Transverse colon (tissue), 4 donors: Measurements from ENCODE around the gene HAP1. TPM values are rescaled to one million over a fixed set of nuclear protein-coding genes. Genes with fewer than 3 reads are reported as not detected.

Source experiments
- DNase-seq: peaks from one replicate; pipeline ENCODE4 v3.0.0-alpha.2; 2019
- H3K27ac ChIP-seq, 4 donors: fragments of 200-600 bp; sonication (generic); 2 replicates each; pipeline ENCODE4 v1.5.1; 2016 to 2018; ENCODE audit warnings: inconsistent platforms in 4 of 4
- H3K27me3 ChIP-seq: fragments of 200-600 bp; sonication (generic); 2 replicates; pipeline ENCODE4 v1.5.1; 2017; ENCODE audit warnings: inconsistent platforms
- H3K36me3 ChIP-seq, 4 donors: fragments of 200-600 bp; sonication (generic); 2 replicates each; pipeline ENCODE4 v1.5.1; 2017 to 2019; ENCODE audit warnings: inconsistent platforms in 4 of 4
- H3K4me1 ChIP-seq, 4 donors: fragments of 200-600 bp; sonication (generic); 2 replicates each; pipeline ENCODE4 v1.5.1; 2017 to 2020; ENCODE audit warnings: inconsistent platforms in 4 of 4
- H3K4me3 ChIP-seq, 4 donors: fragments of 200-600 bp; sonication (generic); 1 replicate in 1 of 4; 2 replicates in 3 of 4; pipeline versions ENCODE4 v1.5.1 to v1.6.1; 2017 to 2019; ENCODE audit warnings: inconsistent platforms in 4 of 4
- H3K9me3 ChIP-seq, 2 donors: fragments of 200-600 bp; sonication (generic); 2 replicates each; pipeline ENCODE4 v1.5.1; 2017 to 2019; ENCODE audit warnings: inconsistent platforms in 2 of 2
- EP300 ChIP-seq: sonication (generic); formaldehyde crosslinking; IDR thresholded peaks from one replicate; pipeline ENCODE4 v1.6.1; 2017; ENCODE audit warnings: antibody characterized with exemption, low read depth
- POLR2A ChIP-seq: fragments of 450-650 bp; IDR thresholded peaks from one replicate; pipeline ENCODE4 v1.6.1; 2016; ENCODE audit warnings: antibody characterized with exemption, mild to moderate bottlenecking, moderate library complexity
- POLR2AphosphoS5 ChIP-seq, 3 donors: sonication (generic); formaldehyde crosslinking; IDR thresholded peaks; one replicate each; pipeline ENCODE4 v1.6.1; 2016; ENCODE audit warnings: antibody characterized with exemption in 3 of 3
- WGBS, 2 donors: methylation state at CpG; one replicate each; pipeline ENCODE4 v1.1.5; 2018; ENCODE audit warnings: low coverage in 1 of 2; 5-methylcytosine and 5-hydroxymethylcytosine counted together
- in situ Hi-C, 4 donors: fragments of 200-750 bp; cut with MboI; loops; one replicate each; pipeline versions ENCODE4 v1.15.0 to v1.15.1; 2017; ENCODE audit warnings: low sequenced_read_pairs in 3 of 4, low pct_ligation_motif_present in 1 of 4, low pct_unique_long_range_greater_than_20kb in 1 of 4
- intact Hi-C: fragments of 100-400 bp; cut with DNase I; formaldehyde crosslinking; loops from one replicate; pipeline ENCODE4 v1.15.1; 2023; ENCODE audit warnings: low total_unique reads
- total RNA-seq, 4 donors: library from RNA; depleted of rRNA; stranded (reverse); fragments of >200 nt; gene quantifications; one replicate each; pipeline ENCODE4 v1.1.0, GENCODE V29; 2016
- TF ChIP-seq, protein P1 (sequence below), 5 experiments: fragments of 200-600 bp in 3 of 5; fragments of 450-650 bp in 2 of 5; sonication (generic) in 3 of 5; IDR thresholded peaks; 1 replicate in 2 of 5; 2 replicates in 3 of 5; pipeline ENCODE4 v1.5.1; 2016 to 2017; ENCODE audit warnings: antibody characterized with exemption in 5 of 5, inconsistent platforms in 3 of 5, mild to moderate bottlenecking in 2 of 5, moderate library complexity in 1 of 5

The HAP1 gene
- total RNA-seq, 4 donors from 2014 or later = 0.55 to 0.79 TPM; not detected in 2

DNA sequence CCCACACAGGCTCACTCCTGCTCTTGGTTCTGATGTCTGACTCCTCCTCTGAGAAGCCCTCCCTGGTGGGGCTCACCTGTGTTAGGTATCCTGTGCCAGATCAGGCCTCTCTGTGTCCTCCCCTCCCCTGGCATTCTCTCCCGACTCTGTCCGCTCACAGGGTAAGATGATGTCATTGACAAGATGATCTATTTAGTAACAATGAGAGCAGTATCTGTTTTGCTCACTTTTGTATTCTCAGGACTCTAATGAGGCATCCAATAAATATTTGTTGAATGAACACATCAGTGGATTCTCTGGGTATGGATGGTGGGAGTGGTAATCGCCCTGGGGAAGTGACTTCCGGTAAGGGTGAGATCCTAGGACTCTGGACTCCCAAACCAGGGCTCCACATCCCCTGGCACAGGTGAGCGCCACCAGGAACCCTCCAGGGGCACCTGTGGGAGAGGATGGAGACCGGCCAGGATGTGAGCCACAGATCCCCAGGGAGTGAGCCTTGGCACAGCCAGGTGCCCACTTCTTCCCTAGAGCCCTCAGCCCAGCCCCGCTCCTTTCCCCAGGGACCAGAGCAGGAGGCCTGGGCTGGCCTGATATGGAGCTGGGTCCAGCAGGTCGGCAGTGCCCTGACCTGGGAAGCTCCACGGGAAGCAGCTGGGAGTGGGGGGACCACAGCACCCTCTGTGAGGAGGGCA lies 5.4 kb upstream of the HAP1 start:
- Histone ChIP-seq H3K27me3 (peaks cover 31% of the 10 kb centered on the region), H3K36me3 (no peaks in the 10 kb centered on the region), H3K4me3 (no peak overlapping the region), H3K27ac (no peak overlapping the region), H3K9me3 (no peaks in the 10 kb centered on the region), H3K4me1 (peaks cover 2 to 8% (median 4%) of the 10 kb centered on the region in 4 donors)
- TF ChIP-seq, protein P1, sequence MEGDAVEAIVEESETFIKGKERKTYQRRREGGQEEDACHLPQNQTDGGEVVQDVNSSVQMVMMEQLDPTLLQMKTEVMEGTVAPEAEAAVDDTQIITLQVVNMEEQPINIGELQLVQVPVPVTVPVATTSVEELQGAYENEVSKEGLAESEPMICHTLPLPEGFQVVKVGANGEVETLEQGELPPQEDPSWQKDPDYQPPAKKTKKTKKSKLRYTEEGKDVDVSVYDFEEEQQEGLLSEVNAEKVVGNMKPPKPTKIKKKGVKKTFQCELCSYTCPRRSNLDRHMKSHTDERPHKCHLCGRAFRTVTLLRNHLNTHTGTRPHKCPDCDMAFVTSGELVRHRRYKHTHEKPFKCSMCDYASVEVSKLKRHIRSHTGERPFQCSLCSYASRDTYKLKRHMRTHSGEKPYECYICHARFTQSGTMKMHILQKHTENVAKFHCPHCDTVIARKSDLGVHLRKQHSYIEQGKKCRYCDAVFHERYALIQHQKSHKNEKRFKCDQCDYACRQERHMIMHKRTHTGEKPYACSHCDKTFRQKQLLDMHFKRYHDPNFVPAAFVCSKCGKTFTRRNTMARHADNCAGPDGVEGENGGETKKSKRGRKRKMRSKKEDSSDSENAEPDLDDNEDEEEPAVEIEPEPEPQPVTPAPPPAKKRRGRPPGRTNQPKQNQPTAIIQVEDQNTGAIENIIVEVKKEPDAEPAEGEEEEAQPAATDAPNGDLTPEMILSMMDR (IDR thresholded peaks at IDR 0.05) = no peak
- TF ChIP-seq POLR2AphosphoS5 (IDR thresholded peaks at IDR 0.05) (no peak), EP300 (no peak), POLR2A (no peak)
- in situ Hi-C loops = loop anchor here (5.0 to 25.0 kb wide), 4 partner anchors 62 to 347 kb away; partner anchors contain the start of gene ZNF385C (in 1 of the 4)
- DNase-seq = no peak
- intact Hi-C loops = loop anchor here (10.0 kb wide), 1 partner anchor 145 kb away; no protein-coding TSS in a partner anchor
- WGBS, 2 donors = 60 to 65% methylated on average over 1 to 9 of the region's 9 CpGs

DNA sequence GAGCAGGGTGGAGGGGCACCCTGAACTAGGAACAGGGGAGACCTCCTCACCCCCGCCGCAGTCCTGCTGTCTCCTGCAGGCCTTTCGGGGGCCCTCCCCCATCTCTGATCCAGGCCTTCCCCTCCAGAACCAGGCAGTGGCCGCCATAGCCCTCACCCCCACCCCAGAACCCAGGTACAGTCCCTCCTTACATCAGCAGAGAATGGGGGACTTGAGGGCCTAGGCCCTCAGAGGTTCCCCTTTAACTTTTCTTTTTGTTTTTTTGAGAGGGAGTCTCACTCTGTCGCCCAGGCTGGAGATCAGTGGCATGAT lies 4.3 kb upstream of the HAP1 start:
- WGBS, 2 donors = 96% methylated on average over 5 of the region's 5 CpGs; no CpG with 5 or more reads in 1 of the 2 donors
- H3K27ac ChIP-seq = no peak overlapping the region
- TF ChIP-seq POLR2A (no peak), POLR2AphosphoS5 (IDR thresholded peaks at IDR 0.05) (no peak), EP300 (no peak)
- TF ChIP-seq, protein P1 (IDR thresholded peaks at IDR 0.05) = no peak
- intact Hi-C loops = loop anchor here (10.0 kb wide), 1 partner anchor 146 kb away; no protein-coding TSS in a partner anchor
- no peak for DNase-seq
- H3K9me3 ChIP-seq = no peaks in the 10 kb centered on the region
- H3K4me1 ChIP-seq = peaks cover 10 to 19% (median 15%) of the 10 kb centered on the region in 4 donors
- H3K36me3 ChIP-seq = no peaks in the 10 kb centered on the region
- peaks cover 41% of the 10 kb centered on the region for H3K27me3 ChIP-seq
- H3K4me3 ChIP-seq = no peak overlapping the region
- in situ Hi-C loops = loop anchor here (5.0 to 25.0 kb wide), 4 partner anchors 64 to 349 kb away; partner anchors contain the start of gene ZNF385C (in 1 of the 4)

GRCh38 chr17:41738077-41738800 lies 3.8 kb upstream of the HAP1 start:
- in situ Hi-C loops = loop anchor here (5.0 to 25.0 kb wide), 4 partner anchors 64 to 349 kb away; partner anchors contain the start of gene ZNF385C (in 1 of the 4)
- 34% methylated on average over 10 of the region's 10 CpGs; no CpG with 5 or more reads in 1 of the 2 donors for WGBS, 2 donors
- no peak for TF ChIP-seq POLR2A
- TF ChIP-seq, protein P1 (IDR thresholded peaks at IDR 0.05) = peak; percentile 97 to 98 (median 98)
- no peak for TF ChIP-seq POLR2AphosphoS5 (IDR thresholded peaks at IDR 0.05)
- DNase-seq = peak; percentile 87
- no peak overlapping the region for H3K27ac ChIP-seq
- intact Hi-C loops = loop anchor here (10.0 kb wide), 1 partner anchor 147 kb away; no protein-coding TSS in a partner anchor
- no peaks in the 10 kb centered on the region for H3K9me3 ChIP-seq
- peaks cover 10 to 24% (median 17%) of the 10 kb centered on the region in 4 donors for H3K4me1 ChIP-seq
- H3K27me3 ChIP-seq = peaks cover 47% of the 10 kb centered on the region
- no peaks in the 10 kb centered on the region for H3K36me3 ChIP-seq
- H3K4me3 ChIP-seq = no peak overlapping the region

DNA sequence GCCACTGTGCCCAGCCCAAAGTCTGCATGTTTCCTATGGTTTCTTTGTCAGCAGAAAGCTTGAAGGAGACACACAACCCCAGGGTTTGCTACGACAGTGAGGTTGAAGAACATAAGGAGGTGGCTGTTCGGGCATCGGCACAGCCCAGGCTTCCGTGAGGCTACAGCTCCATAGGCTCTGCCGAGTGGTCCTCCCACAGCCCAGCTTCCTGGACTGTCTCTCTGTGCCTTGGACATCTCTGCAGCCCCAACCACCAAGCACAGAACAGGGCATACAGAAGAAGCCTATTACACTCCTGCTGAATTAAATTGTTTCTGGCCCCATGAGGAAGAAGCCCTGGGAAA lies 3.2 kb upstream of the HAP1 start:
- Histone ChIP-seq H3K4me1 (peaks cover 10 to 25% (median 17%) of the 10 kb centered on the region in 4 donors), H3K9me3 (no peaks in the 10 kb centered on the region), H3K4me3 (no peak overlapping the region), H3K27me3 (peaks cover 52% of the 10 kb centered on the region), H3K27ac (no peak overlapping the region), H3K36me3 (no peaks in the 10 kb centered on the region)
- in situ Hi-C loops = loop anchor here (5.0 to 25.0 kb wide), 4 partner anchors 65 to 350 kb away; partner anchors contain the start of gene ZNF385C (in 1 of the 4)
- intact Hi-C loops = loop anchor here (2.0 to 10.0 kb wide), 2 partner anchors 65 to 147 kb away; no protein-coding TSS in a partner anchor
- no peak for DNase-seq
- 49% methylated on average over 5 of the region's 5 CpGs; no CpG with 5 or more reads in 1 of the 2 donors for WGBS, 2 donors
- TF ChIP-seq, protein P1 (IDR thresholded peaks at IDR 0.05) = no peak
